H1 (cell line): ENCODE measurements around the gene PLPPR4. TPM values are rescaled to one million over a fixed set of nuclear protein-coding genes. Genes with fewer than 3 reads are reported as not detected.

Source experiments
- CTCF ChIA-PET: fragments of 300-600 bp; sonication (Branson Sonifier 250); formaldehyde crosslinking; loops from one replicate; lab custom pipeline; 2021; ENCODE audit not compliant: partially characterized antibody; lab: Charles Lee
- POLR2A ChIA-PET: fragments of 300-600 bp; sonication (Branson Sonifier 250); formaldehyde crosslinking; loops from one replicate; lab custom pipeline; 2021; ENCODE audit warnings: inconsistent platforms; ENCODE audit not compliant: partially characterized antibody; lab: Charles Lee
- DNase-seq, 2 experiments: peaks; one replicate each; pipeline versions ENCODE4 v3.0.0 to v3.0.0-alpha.2; 2010 to 2022; ENCODE audit warnings: low spot score in 2 of 2, low read depth in 1 of 2, mixed read lengths in 1 of 2
- FAIRE-seq: peaks from 2 replicates; lab custom pipeline; 2011; peaks lifted over from hg19 to GRCh38; lab: Jason Lieb, UNC
- H2AFZ ChIP-seq: 2 replicates; pipeline ENCODE4 v1.8.1; 2012; ENCODE audit warnings: low read length, inconsistent platforms
- H2AK5ac ChIP-seq: 2 replicates; pipeline ENCODE4 v1.6.1; 2013; ENCODE audit warnings: low read depth, low read length
- H2BK120ac ChIP-seq: replicated peaks from 2 replicates; pipeline ENCODE3; 2013; ENCODE audit warnings: low read depth, low read length, inconsistent platforms
- H2BK12ac ChIP-seq: 2 replicates; pipeline ENCODE4 v1.6.1; 2013; ENCODE audit warnings: low read depth, low read length
- H2BK15ac ChIP-seq: 2 replicates; pipeline ENCODE4 v1.6.1; 2013; ENCODE audit warnings: low read length
- H2BK20ac ChIP-seq: 2 replicates; pipeline ENCODE4 v1.6.1; 2013; ENCODE audit warnings: low read length
- H2BK5ac ChIP-seq: 2 replicates; pipeline ENCODE4 v1.6.1; 2013; ENCODE audit warnings: low read depth, low read length
- H3K14ac ChIP-seq: 2 replicates; pipeline ENCODE4 v1.6.1; 2013; ENCODE audit warnings: inconsistent platforms; ENCODE audit not compliant: insufficient read length
- H3K18ac ChIP-seq: 2 replicates; pipeline ENCODE4 v1.6.1; 2013; ENCODE audit warnings: low read length; ENCODE audit errors: extremely low read depth
- H3K23ac ChIP-seq: 2 replicates; pipeline ENCODE4 v1.6.1; 2013; ENCODE audit warnings: inconsistent platforms; ENCODE audit not compliant: insufficient read length
- H3K23me2 ChIP-seq: 2 replicates; pipeline ENCODE4 v1.6.1; 2013; ENCODE audit warnings: low read depth, low read length
- H3K27ac ChIP-seq: 2 replicates; pipeline ENCODE4 v1.6.1; 2011; ENCODE audit warnings: low read depth, low read length, inconsistent platforms
- H3K27me3 ChIP-seq, 4 experiments: replicated peaks in 1 of 4; 1 replicate in 1 of 4; 2 replicates in 3 of 4; pipeline versions ENCODE4 v1.6.1 to v1.8.1; 2011 to 2013; ENCODE audit warnings: low read length in 3 of 4, mild to moderate bottlenecking in 3 of 4, inconsistent platforms in 2 of 4, mixed read lengths in 2 of 4, moderate library complexity in 1 of 4; ENCODE audit not compliant: control insufficient read depth in 3 of 4, insufficient read depth in 3 of 4; ENCODE audit errors: extremely low read depth in 1 of 4
- H3K36me3 ChIP-seq, 4 experiments: 2 replicates each; pipeline versions ENCODE4 v1.6.1 to v1.8.1; 2011 to 2013; ENCODE audit warnings: mild to moderate bottlenecking in 4 of 4, low read length in 3 of 4, moderate library complexity in 2 of 4, control low read depth in 1 of 4, inconsistent platforms in 1 of 4; ENCODE audit not compliant: insufficient read depth in 4 of 4, control insufficient read depth in 2 of 4
- H3K4ac ChIP-seq: replicated peaks from 2 replicates; pipeline ENCODE3; 2013; ENCODE audit warnings: low read length, low read depth, mixed read lengths, inconsistent platforms; ENCODE audit not compliant: insufficient read length
- H3K4me1 ChIP-seq, 4 experiments: replicated peaks in 1 of 4; 1 replicate in 1 of 4; 2 replicates in 3 of 4; pipeline versions ENCODE4 v1.6.1 to v1.8.1; 2011 to 2013; ENCODE audit warnings: low read length in 3 of 4, inconsistent platforms in 2 of 4, mixed read lengths in 1 of 4; ENCODE audit not compliant: insufficient read depth in 4 of 4, control insufficient read depth in 3 of 4
- H3K4me2 ChIP-seq, 2 experiments: 2 replicates each; pipeline versions ENCODE4 v1.6.1 to v1.8.1; 2011 to 2013; ENCODE audit warnings: low read depth in 2 of 2, low read length in 2 of 2, control low read depth in 1 of 2, inconsistent platforms in 1 of 2, mild to moderate bottlenecking in 1 of 2; ENCODE audit not compliant: insufficient read depth in 1 of 2
- H3K4me3 ChIP-seq, 4 experiments: fragments of 200-600, 300-600 bp in 1 of 4; sonication (generic), shearing (Covaris generic), sonication (Bioruptor Twin) in 1 of 4; 2 replicates each; pipeline versions ENCODE4 v1.5.1 to v1.8.1; 2011 to 2016; ENCODE audit warnings: low read length in 4 of 4, low read depth in 3 of 4, control low read depth in 2 of 4, inconsistent platforms in 2 of 4, mild to moderate bottlenecking in 2 of 4, mixed read lengths in 1 of 4, moderate library complexity in 1 of 4; ENCODE audit not compliant: insufficient read depth in 2 of 4; ENCODE audit errors: extremely low read depth in 1 of 4
- H3K56ac ChIP-seq: replicated peaks from 2 replicates; pipeline ENCODE3; 2013; ENCODE audit warnings: low read depth, mild to moderate bottlenecking, mixed read lengths, low read length, inconsistent platforms; ENCODE audit not compliant: insufficient read length
- H3K79me1 ChIP-seq: 2 replicates; pipeline ENCODE4 v1.6.1; 2013; ENCODE audit warnings: low read depth, low read length, control low read depth
- H3K79me2 ChIP-seq, 2 experiments: 2 replicates each; pipeline versions ENCODE4 v1.6.1 to v1.8.1; 2012 to 2013; ENCODE audit warnings: low read length in 2 of 2, mild to moderate bottlenecking in 2 of 2, inconsistent platforms in 1 of 2; ENCODE audit not compliant: insufficient read depth in 2 of 2, control insufficient read depth in 1 of 2
- H3K9ac ChIP-seq, 4 experiments: replicated peaks in 1 of 4; 1 replicate in 1 of 4; 2 replicates in 3 of 4; pipeline versions ENCODE4 v1.6.1 to v1.8.1; 2011 to 2013; ENCODE audit warnings: low read depth in 3 of 4, low read length in 3 of 4, control low read depth in 2 of 4, mild to moderate bottlenecking in 2 of 4, moderate library complexity in 2 of 4, inconsistent platforms in 1 of 4; ENCODE audit errors: extremely low read depth in 1 of 4
- H3K9me3 ChIP-seq, 2 experiments: 2 replicates each; pipeline versions ENCODE4 v1.6.1 to v1.8.1; 2012 to 2013; ENCODE audit warnings: mild to moderate bottlenecking in 2 of 2, moderate library complexity in 2 of 2, control low read depth in 1 of 2, inconsistent platforms in 1 of 2, low read depth in 1 of 2, low read length in 1 of 2, mixed read lengths in 1 of 2; ENCODE audit not compliant: insufficient read depth in 2 of 2
- H4K20me1 ChIP-seq, 2 experiments: replicated peaks in 1 of 2; 2 replicates each; pipeline versions ENCODE3 to v1.8.1; 2011 to 2013; ENCODE audit warnings: inconsistent platforms in 2 of 2, low read length in 2 of 2, mild to moderate bottlenecking in 1 of 2; ENCODE audit not compliant: insufficient read depth in 2 of 2, control insufficient read depth in 1 of 2
- H4K5ac ChIP-seq: 2 replicates; pipeline ENCODE4 v1.6.1; 2013; ENCODE audit warnings: low read length, low read depth, mixed read lengths, inconsistent platforms; ENCODE audit not compliant: insufficient read length
- H4K8ac ChIP-seq: 2 replicates; pipeline ENCODE4 v1.8.0; 2013; ENCODE audit warnings: mild to moderate bottlenecking, moderate library complexity, low read length, inconsistent platforms; ENCODE audit not compliant: insufficient read depth; ENCODE audit errors: extremely low read depth
- H4K91ac ChIP-seq: replicated peaks from 2 replicates; pipeline ENCODE3; 2013; ENCODE audit warnings: low read length, mixed read lengths, inconsistent platforms; ENCODE audit not compliant: insufficient read length
- ATF3 ChIP-seq: IDR thresholded peaks from 2 replicates; pipeline ENCODE4 v1.6.1; 2011; ENCODE audit warnings: low read depth, mild to moderate bottlenecking, low read length; ENCODE audit not compliant: insufficient read depth
- BACH1 ChIP-seq: IDR thresholded peaks from 2 replicates; pipeline ENCODE4 v1.6.1; 2012; ENCODE audit warnings: low read length, improper control_type of control experiment
- CBX8 ChIP-seq: fragments of 300-800, 300-1000 bp; sonication (generic); IDR thresholded peaks from 2 replicates; pipeline ENCODE4 v1.7.1; 2016; ENCODE audit warnings: low read depth, low read length, borderline replicate concordance
- HDAC2 ChIP-seq, 2 experiments: fragments of 300-600 bp in 1 of 2; sonication (generic) in 1 of 2; IDR thresholded peaks; 2 replicates each; pipeline ENCODE4 v1.6.1; 2011 to 2012; ENCODE audit warnings: low read depth in 2 of 2, low read length in 2 of 2, mild to moderate bottlenecking in 2 of 2, moderate library complexity in 2 of 2, borderline replicate concordance in 1 of 2, inconsistent platforms in 1 of 2
- JUN ChIP-seq: IDR thresholded peaks from 2 replicates; pipeline ENCODE4 v1.6.1; 2011; ENCODE audit warnings: low read depth, mild to moderate bottlenecking, improper control_type of control experiment, low read length
- KDM4A ChIP-seq: IDR thresholded peaks from one replicate; pipeline ENCODE4 v1.7.1; 2012; ENCODE audit warnings: low read depth, mild to moderate bottlenecking, moderate library complexity, low read length, inconsistent platforms; ENCODE audit not compliant: severe bottlenecking
- RXRA ChIP-seq: IDR thresholded peaks from 2 replicates; pipeline ENCODE4 v1.6.1; 2011; ENCODE audit warnings: low read depth, mild to moderate bottlenecking, low read length, moderate library complexity; ENCODE audit not compliant: insufficient read depth
- SIRT6 ChIP-seq: IDR thresholded peaks from one replicate; pipeline ENCODE4 v1.7.1; 2012; ENCODE audit warnings: low read length, inconsistent platforms
- SIX5 ChIP-seq: IDR thresholded peaks from 2 replicates; pipeline ENCODE4 v1.6.1; 2011; ENCODE audit warnings: mild to moderate bottlenecking, low read depth, low read length
- SP4 ChIP-seq: IDR thresholded peaks from 2 replicates; pipeline ENCODE4 v1.6.1; 2012; ENCODE audit warnings: low read length, inconsistent platforms
- TCF12 ChIP-seq: IDR thresholded peaks from 2 replicates; pipeline ENCODE4 v1.6.1; 2011; ENCODE audit warnings: low read depth, mild to moderate bottlenecking, low read length
- USF2 ChIP-seq: IDR thresholded peaks from 2 replicates; pipeline ENCODE4 v1.6.1; 2011; ENCODE audit warnings: low read length, improper control_type of control experiment
- WGBS, 2 experiments: shearing (Covaris generic) in 1 of 2; methylation state at CpG; one replicate each; pipeline versions ENCODE4 v1.1.6 to v1.1.7; 2013 to 2015; ENCODE audit warnings: low lambda C conversion rate in 2 of 2, mixed read lengths in 2 of 2, inconsistent platforms in 1 of 2, low coverage in 1 of 2, missing lambda C conversion rate in 1 of 2; ENCODE audit not compliant: insufficient replicate concordance in 2 of 2, insufficient coverage in 1 of 2, insufficient read length in 1 of 2; ENCODE audit errors: extremely low coverage in 1 of 2, missing lambda C conversion rate in 1 of 2; 5-methylcytosine and 5-hydroxymethylcytosine counted together
- polyA plus RNA-seq, 7 experiments: library from polyadenylated mRNA; depleted of rRNA in 3 of 7; stranded (reverse) in 5 of 7; unstranded in 2 of 7; fragments of >200 nt in 5 of 7; fragments of 200-250 nt in 2 of 7; gene quantifications; 1 replicate in 5 of 7; 2 replicates in 1 of 7; 4 replicates in 1 of 7; pipeline versions ENCODE4 v1.2.1 to v1.2.3, GENCODE V29; 2011 to 2013; ENCODE audit warnings: missing spikeins in 2 of 7, mixed read lengths in 2 of 7
- total RNA-seq: library from RNA; stranded (reverse); fragmentation: NEBNext Ultra II Directional; extraction: Animal tissue kit (Norgen Biotek cat#: 25700); gene quantifications from 2 replicates; pipeline ENCODE4 v1.2.1, GENCODE V29; 2021

The PLPPR4 gene
- total and polyA plus RNA-seq, 2 of the 8 experiments (the other 6 are each of a cell fraction or from before 2014, with no cell fraction given) = 0.74 to 2.2 TPM

- no peak overlapping the region for H3K14ac ChIP-seq
- no peak overlapping the region for H2BK12ac ChIP-seq
- no peak overlapping the region for H4K91ac ChIP-seq
- 94% methylated on average over 1 of the region's 1 CpG; no CpG with 5 or more reads in 1 of the 2 experiments for WGBS, 2 experiments
- no peak overlapping the region for H2BK15ac ChIP-seq
- no peak overlapping the region for H3K4me3 ChIP-seq
- FAIRE-seq (no peak), DNase-seq (no peak)
- peaks cover 0 to 1% (median 0%) of the 10 kb centered on the region in 4 experiments; a peak in 1 of 7 replicates for H3K27me3 ChIP-seq
- H3K4me2 ChIP-seq = no peak overlapping the region
- CTCF ChIA-PET = interaction anchor here (1.5 kb wide), 1 partner anchor 29 kb away, joined by 4 read pairs; no protein-coding TSS in a partner anchor
- no peak overlapping the region for H3K23ac ChIP-seq
- H4K5ac ChIP-seq = no peak overlapping the region
- H3K4me1 ChIP-seq = no peaks in the 10 kb centered on the region
- no peak overlapping the region for H2AK5ac ChIP-seq
- no peak overlapping the region for H3K27ac ChIP-seq
- no peak overlapping the region for H2BK20ac ChIP-seq
- no peak overlapping the region for H2AFZ ChIP-seq
- H2BK5ac ChIP-seq = no peak overlapping the region
- H4K20me1 ChIP-seq = no peaks in the 10 kb centered on the region
- H3K18ac ChIP-seq = no peak overlapping the region
- H2BK120ac ChIP-seq = no peak overlapping the region
- H3K4ac ChIP-seq = no peak overlapping the region
- H4K8ac ChIP-seq = no peak overlapping the region
- no peak overlapping the region for H3K56ac ChIP-seq
- no peaks in the 10 kb centered on the region for H3K79me2 ChIP-seq
- no peaks in the 10 kb centered on the region for H3K9me3 ChIP-seq
- POLR2A ChIA-PET = no interaction called here
- no peak overlapping the region for H3K9ac ChIP-seq
- no peaks in the 10 kb centered on the region for H3K79me1 ChIP-seq
- TF ChIP-seq HDAC2 (IDR thresholded peaks at IDR 0.05; ENCODE audit: borderline replicate concordance in 1 of 2, low read depth in 2 of 2, low read length in 2 of 2) = no peak
- TF ChIP-seq SIX5 = no peak
- no peak for TF ChIP-seq SIRT6
- no peak for TF ChIP-seq ATF3
- TF ChIP-seq KDM4A = no peak
- no peak for TF ChIP-seq CBX8
- no peak for TF ChIP-seq USF2
- TF ChIP-seq RXRA = no peak
- no peak for TF ChIP-seq BACH1
- TF ChIP-seq TCF12 = no peak
- no peak for TF ChIP-seq JUN
- TF ChIP-seq SP4 = no peak
- no peaks in the 10 kb centered on the region for H3K36me3 ChIP-seq
- H3K23me2 ChIP-seq = no peaks in the 10 kb centered on the region
These were observed 12.8 kb downstream of the PLPPR4 start for GRCh38 chr1:99277066-99277465.
